Activated T-helper 1 cell treated with Interleukin-2 at 50 U/mL for 16 hours (primary cell): ENCODE data around the gene C9orf152.
"Not testable (repeated sequence)": the region's sequence is repeated elsewhere in the genome, so short reads cannot be mapped to it uniquely, and the experiment has no call there.

Experiments used
- DNase-seq: peaks from one replicate; pipeline ENCODE4 v3.0.0-alpha.2; 2020; ENCODE audit warnings: low read depth

Gene C9orf152, protein sequence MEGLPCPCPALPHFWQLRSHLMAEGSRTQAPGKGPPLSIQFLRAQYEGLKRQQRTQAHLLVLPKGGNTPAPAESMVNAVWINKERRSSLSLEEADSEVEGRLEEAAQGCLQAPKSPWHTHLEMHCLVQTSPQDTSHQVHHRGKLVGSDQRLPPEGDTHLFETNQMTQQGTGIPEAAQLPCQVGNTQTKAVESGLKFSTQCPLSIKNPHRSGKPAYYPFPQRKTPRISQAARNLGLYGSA

GRCh38 chr9:110208031-110208430, at the start of gene C9orf152:
Gene C9orf152, minus strand, starts transcription at chr9:110208159. Its CDS starts 580 bp downstream, at chr9:110207579.
- no peak for DNase-seq

DNA sequence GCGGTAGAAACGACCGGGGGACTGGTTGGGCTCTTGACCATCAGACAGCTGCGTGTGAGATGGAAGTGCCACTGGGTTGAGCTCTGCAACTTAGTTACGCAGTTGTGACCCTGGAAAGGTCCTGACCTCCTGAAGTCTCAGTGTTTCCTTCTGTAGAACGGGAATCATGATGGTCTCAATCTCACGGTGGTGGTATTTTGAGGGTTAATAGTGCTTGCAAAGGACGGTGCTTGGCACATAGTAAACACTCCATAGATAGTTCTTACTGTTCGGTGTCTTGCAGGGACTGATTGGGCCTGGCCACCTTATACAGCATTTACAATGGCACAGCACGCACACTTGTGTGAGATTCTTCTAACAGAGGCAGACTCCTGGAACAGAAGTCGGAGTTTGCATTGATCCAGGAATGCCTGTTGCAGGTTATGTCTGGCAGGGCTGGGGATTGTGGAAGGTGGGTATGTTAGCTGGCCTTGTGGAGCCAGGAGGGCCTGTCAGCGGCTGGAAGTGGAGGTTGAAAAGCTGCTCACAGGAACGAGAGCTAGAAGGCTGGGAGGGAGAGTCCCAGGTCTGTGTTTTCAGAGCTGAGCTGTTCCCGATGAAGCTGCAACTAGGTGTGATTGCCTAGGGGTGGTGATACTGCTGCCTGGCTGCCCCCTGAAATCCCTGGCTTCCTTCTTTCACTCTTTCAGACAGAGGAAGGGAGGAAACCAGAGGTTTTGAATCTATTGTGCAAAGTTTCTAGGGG, 49.3 kb upstream of the C9orf152 start:
- DNase-seq, result no peak

GRCh38 chr9:110256380-110257096, 48.6 kb upstream of the C9orf152 start, which contains the start of gene TXN:
Gene TXN, minus strand, starts transcription at chr9:110256507. Its CDS starts 72 bp downstream, at chr9:110256435.
- DNase-seq, result peak; percentile 68

DNA sequence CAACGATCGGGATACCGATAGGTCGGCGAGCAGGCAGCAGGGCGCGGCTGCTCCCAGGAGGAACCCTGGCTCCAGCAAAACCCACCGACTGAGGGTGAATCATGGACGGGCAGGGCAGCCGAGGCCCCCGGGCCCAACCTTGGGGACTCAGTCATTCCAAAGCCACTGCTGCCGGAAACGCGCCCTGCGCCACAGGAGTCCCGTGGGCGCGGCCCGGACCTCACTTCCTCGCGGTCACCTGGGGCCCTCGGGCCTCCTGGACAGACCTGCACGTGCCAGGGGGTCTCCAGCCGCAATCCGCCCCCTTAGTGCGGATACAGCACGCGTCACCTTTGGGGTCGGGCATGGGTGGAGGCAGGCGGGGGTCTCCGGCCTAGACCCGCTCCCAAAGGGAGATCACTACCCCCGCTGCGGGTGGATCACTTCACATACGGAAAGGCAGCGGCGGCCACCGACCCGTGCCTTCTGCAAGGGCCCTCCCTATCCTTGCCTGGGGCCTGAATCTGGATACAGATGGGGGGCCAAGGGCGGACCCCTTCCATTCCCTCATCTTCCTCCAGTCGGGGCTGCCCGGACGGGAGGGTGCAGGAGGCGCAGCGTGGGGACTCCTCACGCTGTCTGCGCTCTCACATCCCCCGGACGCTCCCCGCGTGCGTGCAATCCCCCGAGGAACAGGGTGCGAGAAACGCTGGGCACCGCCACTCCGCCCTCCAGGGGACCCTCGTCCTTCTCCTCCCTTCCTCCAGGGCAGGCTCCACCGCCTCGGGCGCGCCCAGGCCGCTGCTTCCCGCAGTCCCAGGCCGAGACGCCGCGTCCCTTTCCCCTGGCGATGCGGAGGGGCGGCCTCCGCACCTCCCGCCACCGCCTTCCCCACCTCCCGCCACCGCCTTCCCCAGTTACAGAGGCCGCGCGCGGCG, 47.8 kb upstream of the C9orf152 start:
- DNase-seq, result peak; percentile 18

DNA sequence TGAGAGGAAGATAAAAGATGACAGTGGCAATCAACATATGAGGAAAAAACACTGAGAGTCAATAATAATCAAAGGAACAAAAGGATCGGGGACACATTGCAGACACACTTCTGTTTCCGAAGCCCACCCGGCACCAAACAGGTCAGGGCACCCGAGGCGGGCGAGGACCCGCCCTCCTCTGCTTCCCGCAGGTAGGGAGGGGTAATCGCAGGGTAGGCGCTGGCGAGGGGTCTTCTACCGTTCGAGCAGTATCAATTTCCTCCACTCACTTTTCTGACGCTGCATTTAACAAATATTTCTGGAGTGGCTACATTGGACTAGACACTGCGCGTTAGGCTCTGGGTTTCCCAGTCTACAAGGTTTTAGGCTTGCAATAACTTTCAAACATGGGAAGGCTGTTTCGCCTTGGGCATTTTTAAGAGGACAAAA, 47.1 kb upstream of the C9orf152 start:
- DNase-seq, result no peak

- DNase-seq, result no peak
Observed at GRCh38 chr9:110254500-110254899, 46.5 kb upstream of the C9orf152 start.

- no peak for DNase-seq
Observed at GRCh38 chr9:110252509-110253139, 44.7 kb upstream of the C9orf152 start.

- not testable (repeated sequence) for DNase-seq
Observed at GRCh38 chr9:110251770-110252169, 43.8 kb upstream of the C9orf152 start.

DNA sequence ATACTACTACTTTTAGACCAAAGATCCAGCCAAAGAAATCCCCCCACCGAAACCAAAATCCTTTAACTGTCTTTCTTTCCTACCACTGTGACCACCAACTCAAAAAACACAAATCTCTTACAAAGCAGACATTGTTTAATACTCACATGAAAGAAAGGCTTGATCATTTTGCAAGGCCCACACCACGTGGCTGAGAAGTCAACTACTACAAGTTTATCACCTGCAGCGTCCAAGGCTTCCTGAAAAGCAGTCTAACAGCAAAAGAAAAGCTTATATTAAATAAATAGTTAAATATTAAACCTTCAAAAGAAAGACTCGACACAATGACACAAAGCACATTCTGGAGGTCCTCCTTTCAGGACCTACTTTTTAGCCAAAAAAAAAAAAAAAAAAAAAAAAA, 43.3 kb upstream of the C9orf152 start:
- no peak for DNase-seq

DNA sequence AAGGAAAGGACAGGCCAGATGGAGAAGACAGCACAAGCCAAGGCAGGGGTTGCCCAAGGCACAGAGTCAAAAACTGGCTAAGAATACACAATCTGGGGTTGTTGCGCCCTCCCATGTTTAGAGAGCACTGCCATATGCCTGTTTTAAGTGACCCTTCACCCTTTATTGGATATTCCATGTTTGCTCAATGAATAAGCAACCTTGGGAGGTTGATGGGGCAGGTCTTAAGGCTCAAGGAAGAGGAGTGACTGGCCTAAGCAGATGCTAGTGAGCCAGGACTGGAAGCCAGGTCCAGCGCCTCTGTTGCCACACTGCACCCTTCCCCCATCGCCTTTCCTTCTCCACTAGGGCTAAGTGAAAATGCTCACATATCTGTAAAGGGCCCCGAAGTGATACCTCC, 41.6 kb upstream of the C9orf152 start:
- no peak for DNase-seq

GRCh38 chr9:110248361-110248760, 40.4 kb upstream of the C9orf152 start:
- no peak for DNase-seq

DNA sequence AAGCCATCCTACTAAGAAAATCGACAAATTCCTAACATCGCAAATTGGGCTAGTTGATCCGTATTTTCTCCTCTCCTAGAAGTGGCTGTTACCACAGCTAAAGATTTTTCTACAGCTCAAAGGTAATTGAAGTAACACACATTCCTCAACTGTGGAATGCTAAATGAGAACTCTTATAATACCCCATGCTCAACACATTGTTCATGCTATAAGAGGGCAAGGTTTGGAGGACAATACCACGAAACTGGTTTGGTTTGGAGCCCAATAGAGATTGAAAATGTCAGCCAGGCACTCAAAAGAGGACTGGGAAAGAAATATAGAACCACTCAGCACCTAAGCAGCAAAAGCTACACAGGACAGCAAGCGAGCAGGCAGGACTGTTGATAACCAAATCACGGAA, 38.3 kb upstream of the C9orf152 start:
- DNase-seq, result no peak

GRCh38 chr9:110244616-110245015, 36.7 kb upstream of the C9orf152 start:
- DNase-seq, result no peak

GRCh38 chr9:110241858-110242321, 33.9 kb upstream of the C9orf152 start:
- no peak for DNase-seq

DNA sequence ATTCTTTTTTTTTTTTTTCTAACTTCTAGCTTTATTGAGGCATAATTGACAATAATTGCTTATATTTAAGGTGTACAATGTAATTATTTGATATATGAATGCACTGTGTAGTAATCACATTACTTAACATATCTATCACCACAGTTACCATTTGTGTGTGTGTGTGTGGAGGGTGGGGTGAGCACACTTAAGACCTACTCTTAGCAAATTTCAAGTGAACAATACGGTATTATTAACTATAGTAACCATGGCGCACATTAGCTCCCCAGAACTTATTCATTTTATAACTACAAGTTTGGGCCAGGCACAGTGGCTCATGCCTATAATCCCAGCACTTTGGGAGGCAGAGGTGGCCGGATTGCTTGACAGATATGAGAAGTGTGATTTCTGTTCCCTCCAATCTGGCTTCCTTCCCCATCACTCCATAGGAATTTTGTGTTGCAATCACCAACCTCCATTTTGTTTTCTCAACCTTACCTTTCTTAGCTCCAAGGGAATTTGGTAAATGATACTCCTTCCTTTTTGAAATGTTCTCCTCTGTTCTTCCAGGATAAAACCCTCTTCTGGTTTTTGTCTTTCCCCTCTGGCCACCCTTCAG, 33.4 kb upstream of the C9orf152 start:
- DNase-seq, result no peak

DNA sequence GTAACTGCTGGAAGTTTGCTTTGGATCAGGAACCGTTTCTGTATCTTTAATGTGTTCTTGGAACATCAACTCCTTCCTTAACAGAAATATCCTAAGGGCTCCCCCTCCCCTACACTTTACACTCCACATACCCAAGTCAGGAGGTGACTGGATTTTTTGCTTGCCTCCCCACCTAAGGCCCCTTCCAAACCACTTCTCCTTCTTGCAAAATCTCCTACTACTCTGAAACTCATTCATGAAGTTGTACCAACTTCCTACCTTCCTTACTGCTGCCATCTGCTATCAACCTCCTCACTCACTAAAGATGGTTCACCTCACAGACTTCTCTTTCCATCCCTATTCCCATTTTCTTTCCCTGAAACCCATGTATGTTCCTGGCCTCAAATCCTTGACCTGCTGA, 32.2 kb upstream of the C9orf152 start:
- DNase-seq, result no peak

- no peak for DNase-seq
Observed at GRCh38 chr9:110228321-110228720, 20.4 kb upstream of the C9orf152 start.

DNA sequence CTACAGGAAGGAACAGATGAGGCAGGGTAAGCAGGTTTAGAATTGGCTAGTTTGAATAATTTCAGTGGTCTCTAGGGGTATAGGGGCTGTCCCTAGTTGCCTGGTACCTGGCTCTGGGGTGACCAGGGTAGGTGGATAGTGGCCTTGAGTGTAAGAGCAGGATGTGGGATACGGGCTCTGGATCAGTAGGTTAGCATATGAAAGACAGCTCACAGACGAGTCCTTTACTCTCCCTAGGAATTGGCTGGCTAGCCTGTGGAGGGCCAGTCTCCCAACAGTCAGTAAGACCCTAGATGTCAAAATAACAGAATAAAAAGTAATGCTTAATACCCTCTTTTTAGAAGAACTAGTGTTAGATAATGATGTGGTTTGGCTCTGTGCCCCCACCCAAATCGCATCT, 16.6 kb upstream of the C9orf152 start:
- DNase-seq, result no peak

DNA sequence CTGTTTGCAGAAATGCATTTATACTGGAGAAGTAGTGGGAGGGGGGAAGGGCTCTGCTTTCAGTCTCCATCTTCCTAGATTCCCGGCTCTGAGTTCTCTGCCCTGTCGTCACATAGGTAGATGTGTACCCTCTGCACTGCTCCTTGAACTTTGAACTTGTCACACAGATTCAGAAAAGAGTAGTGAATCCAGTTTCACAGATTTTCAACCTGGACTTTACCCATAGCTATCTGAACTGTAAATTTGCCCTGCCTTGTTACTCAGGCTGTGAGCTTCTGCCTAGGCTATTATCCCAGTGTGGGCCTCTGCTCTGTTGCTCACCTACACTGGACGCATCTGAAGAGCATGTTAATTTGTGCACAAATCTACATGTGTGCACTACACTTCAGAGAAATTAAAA, 12.8 kb upstream of the C9orf152 start:
- DNase-seq, result no peak

DNA sequence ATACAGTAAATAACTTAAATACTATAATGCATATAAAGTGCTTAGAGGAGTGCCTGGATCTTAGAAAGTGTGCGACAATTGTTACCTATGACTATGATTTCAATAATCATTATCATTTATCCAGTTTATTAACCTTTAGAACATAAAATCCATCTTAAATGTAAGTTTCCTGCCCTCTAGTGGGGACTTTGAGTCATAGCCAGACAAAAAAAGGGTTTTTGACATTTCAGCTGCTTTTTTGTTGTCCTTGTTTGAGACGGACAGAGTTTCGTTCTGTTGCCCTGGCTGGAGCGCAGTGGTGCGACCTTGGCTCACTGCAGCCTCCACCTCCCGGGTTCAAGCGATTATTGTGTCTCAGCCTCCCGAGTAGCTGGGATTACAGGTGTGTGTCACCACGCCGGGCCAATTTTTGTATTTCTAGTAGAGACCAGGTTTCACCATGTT, 9.7 kb upstream of the C9orf152 start:
- no peak for DNase-seq
